K562 (cell line): ENCODE data around the gene TPGS2. TPM values are rescaled to one million over a fixed set of nuclear protein-coding genes. Genes with fewer than 3 reads are reported as not detected.

Source experiments
- ATAC-seq: fragments of 200-7000 bp; cut with Tn5 transposase; 3 replicates; pipeline ENCODE4 v1.9.1; 2020; ENCODE audit warnings: moderate library complexity
- BruUV-seq: library from RNA; stranded (reverse); fragments of 400-500 nt; replicated peaks from 2 replicates; lab custom pipeline; 2021; lab: Mats Ljungman, UMichigan
- CTCF ChIA-PET: fragments of 300-600 bp; formaldehyde crosslinking; extraction: SDS; loops from one replicate; lab custom pipeline; 2021; ENCODE audit warnings: low intra/inter-chr PET ratio; lab: Yijun Ruan, JAX
- POLR2A ChIA-PET: fragments of 300-600, 350-650 bp; sonication (Branson Sonifier 250); formaldehyde crosslinking; extraction: SDS; loops from one replicate; lab custom pipeline; 2021; ENCODE audit warnings: antibody characterized with exemption, inconsistent platforms; lab: Yijun Ruan, JAX
- DNase-seq, 4 experiments: peaks; one replicate each; pipeline versions ENCODE4 v3.0.0 to v3.0.0-alpha.2; 2011 to 2018; ENCODE audit warnings: low spot score in 3 of 4, mixed read lengths in 3 of 4; ENCODE audit errors: extremely low read depth in 1 of 4
- FAIRE-seq: peaks from 2 replicates; lab custom pipeline; 2011; peaks lifted over from hg19 to GRCh38; lab: Jason Lieb, UNC
- H2AFZ ChIP-seq: 2 replicates; pipeline ENCODE4 v1.6.0; 2011; ENCODE audit warnings: low read depth, low read length, control low read depth, inconsistent platforms
- H3K27ac ChIP-seq: fragments of 200-600 bp; 3 replicates; pipeline ENCODE4 v1.8.0; 2011; ENCODE audit warnings: low read depth, mild to moderate bottlenecking, control low read depth, inconsistent platforms, low read length, moderate library complexity, mixed read lengths; ENCODE audit errors: extremely low read depth
- H3K27me3 ChIP-seq, 2 experiments: fragments of 300-600 bp in 1 of 2; 2 replicates in 1 of 2; 3 replicates in 1 of 2; pipeline versions ENCODE4 v1.6.0 to v1.8.0; 2011; ENCODE audit warnings: inconsistent platforms in 2 of 2, low read length in 2 of 2, mild to moderate bottlenecking in 1 of 2, mixed read lengths in 1 of 2, moderate library complexity in 1 of 2; ENCODE audit not compliant: control insufficient read depth in 2 of 2, insufficient read depth in 2 of 2
- H3K36me3 ChIP-seq: fragments of 300-600 bp; 3 replicates; pipeline ENCODE4 v1.8.0; 2011; ENCODE audit warnings: mild to moderate bottlenecking, low read length, inconsistent platforms; ENCODE audit not compliant: control insufficient read depth, insufficient read depth
- H3K4me1 ChIP-seq, 2 experiments: fragments of 200-600 bp in 1 of 2; replicated peaks in 1 of 2; 2 replicates in 1 of 2; 3 replicates in 1 of 2; pipeline versions ENCODE4 v1.5.1 to v1.8.0; 2011; ENCODE audit warnings: inconsistent platforms in 2 of 2, low read length in 2 of 2, mild to moderate bottlenecking in 1 of 2, mixed read lengths in 1 of 2, moderate library complexity in 1 of 2; ENCODE audit not compliant: control insufficient read depth in 2 of 2, insufficient read depth in 2 of 2
- H3K4me2 ChIP-seq: 2 replicates; pipeline ENCODE4 v1.6.1; 2011; ENCODE audit warnings: low read length, control low read depth, inconsistent platforms, mixed read lengths; ENCODE audit not compliant: insufficient read depth
- H3K4me3 ChIP-seq: fragments of 200-600 bp; sonication (generic), shearing (Covaris generic); 2 replicates; pipeline ENCODE4 v1.5.1; 2016; ENCODE audit warnings: control low read depth, inconsistent platforms
- H3K79me2 ChIP-seq: fragments of 200-600 bp; 3 replicates; pipeline ENCODE4 v1.8.0; 2011; ENCODE audit warnings: low read length, inconsistent platforms; ENCODE audit not compliant: control insufficient read depth, insufficient read depth
- H3K9ac ChIP-seq, 2 experiments: 2 replicates each; pipeline versions ENCODE4 v1.6.0 to v1.6.1; 2011; ENCODE audit warnings: low read depth in 2 of 2, low read length in 2 of 2, control low read depth in 1 of 2, inconsistent platforms in 1 of 2, mild to moderate bottlenecking in 1 of 2, mixed read lengths in 1 of 2; ENCODE audit not compliant: insufficient read depth in 1 of 2
- H3K9me1 ChIP-seq: one replicate; pipeline ENCODE4 v1.6.0; 2011; ENCODE audit warnings: inconsistent platforms, mild to moderate bottlenecking, low read length, moderate library complexity; ENCODE audit not compliant: control insufficient read depth, insufficient read depth
- H3K9me3 ChIP-seq: replicated peaks from 2 replicates; pipeline ENCODE4 v1.5.1; 2011; ENCODE audit warnings: low read depth, low read length, inconsistent platforms; ENCODE audit not compliant: control insufficient read depth, insufficient read depth
- H4K20me1 ChIP-seq: replicated peaks from 2 replicates; pipeline ENCODE4 v1.6.1; 2011; ENCODE audit warnings: low read length, inconsistent platforms, mixed read lengths; ENCODE audit not compliant: control insufficient read depth, insufficient read depth
- AFF4 ChIP-seq: sonication (generic); formaldehyde crosslinking; IDR thresholded peaks from 2 replicates; pipeline ENCODE4 v1.8.0; 2023; ENCODE audit warnings: mild to moderate bottlenecking, missing genetic modification reagents
- ARHGAP35 ChIP-seq: fragments of 450-650 bp; IDR thresholded peaks from 2 replicates; pipeline ENCODE4 v1.6.1; 2018; ENCODE audit not compliant: partially characterized antibody
- CREBBP ChIP-seq: IDR thresholded peaks from one replicate; pipeline ENCODE4 v1.6.1; 2012; ENCODE audit warnings: low read depth, mild to moderate bottlenecking, control low read depth, inconsistent platforms, low read length
- E2F3 ChIP-seq: fragments of 250-450 bp; sonication (Bioruptor Pico); IDR thresholded peaks from 2 replicates; pipeline ENCODE4 v1.4.0; 2020; ENCODE audit warnings: mild to moderate bottlenecking
- E2F4 ChIP-seq: sonication (generic); formaldehyde crosslinking; IDR thresholded peaks from 2 replicates; pipeline ENCODE4 v1.8.0; 2022; ENCODE audit warnings: mild to moderate bottlenecking, low read depth, missing genetic modification reagents
- HBP1 ChIP-seq: fragments of 450-650 bp; formaldehyde crosslinking; IDR thresholded peaks from 2 replicates; pipeline ENCODE4 v1.4.0; 2022; ENCODE audit warnings: missing genetic modification characterization
- HEY1 ChIP-seq: fragments of 250-450 bp; sonication (Bioruptor Pico); IDR thresholded peaks from 2 replicates; pipeline ENCODE4 v1.5.0; 2020; ENCODE audit warnings: mild to moderate bottlenecking, moderate library complexity, borderline replicate concordance
- KLF10 ChIP-seq: fragments of 250-450 bp; sonication (Bioruptor Pico); IDR thresholded peaks from 2 replicates; pipeline ENCODE4 v1.6.1; 2021; ENCODE audit warnings: matching md5 sums
- RNF219 ChIP-seq: fragments of 250-450 bp; sonication (Bioruptor Pico); IDR thresholded peaks from 2 replicates; pipeline ENCODE4 v1.5.0; 2022; ENCODE audit warnings: mild to moderate bottlenecking
- SMAD4 ChIP-seq: fragments of 250-450 bp; sonication (Bioruptor Pico); conservative IDR thresholded peaks from 2 replicates; pipeline ENCODE4 v1.8.0; 2021; ENCODE audit warnings: inconsistent platforms, mild to moderate bottlenecking, moderate library complexity
- SMC3 ChIP-seq: conservative IDR thresholded peaks from 2 replicates; pipeline ENCODE4 v1.6.1; 2011; ENCODE audit warnings: low read depth, low read length, improper control_type of control experiment; ENCODE audit not compliant: insufficient read depth
- TRIM28 ChIP-seq: fragments of 450-650 bp; IDR thresholded peaks from 2 replicates; pipeline ENCODE4 v1.6.1; 2017
- ZNF354B ChIP-seq: fragments of 250-450 bp; sonication (Bioruptor Pico); IDR thresholded peaks from 2 replicates; pipeline ENCODE4 v1.4.0; 2020
- WGBS: fragments of 100-300 bp; shearing (Covaris generic); methylation state at CpG from one replicate; pipeline ENCODE4 v1.1.6; 2016; ENCODE audit warnings: low coverage, mixed read lengths; ENCODE audit not compliant: insufficient coverage; ENCODE audit errors: missing lambda C conversion rate; 5-methylcytosine and 5-hydroxymethylcytosine counted together
- in situ Hi-C: fragments of 300-500 bp; cut with MboI; formaldehyde crosslinking; loops from 4 replicates; pipeline ENCODE4 v1.15.0; 2018; ENCODE audit warnings: inconsistent platforms, mixed read lengths
- intact Hi-C: fragments of 100-400 bp; cut with micrococcal nuclease; formaldehyde crosslinking; loops from 2 replicates; pipeline ENCODE4 v1.14.2; 2022
- polyA plus RNA-seq, 8 experiments: library from polyadenylated mRNA; depleted of rRNA in 4 of 8; stranded (reverse) in 5 of 8; unstranded in 3 of 8; fragments of >200 nt; fragmentation: Nextera tagmentation in 2 of 8; fragmentation: Illumina TruSeq in 1 of 8; extraction: Ambion mirVana in 2 of 8; extraction: Trizol in 1 of 8; gene quantifications; 2 replicates each; pipeline versions ENCODE4 v1.2.1 to v1.2.3, GENCODE V29; 2011 to 2014; ENCODE audit warnings: inconsistent platforms in 1 of 8, missing spikeins in 1 of 8
- total RNA-seq, 7 experiments: library from RNA; depleted of rRNA in 6 of 7; stranded (reverse); fragments of >200 nt in 6 of 7; fragmentation: Illumina TruSeq in 2 of 7; extraction: Trizol in 2 of 7; gene quantifications; 2 replicates each; pipeline versions ENCODE4 v1.2.1 to v1.2.3, GENCODE V29; 2011 to 2021; ENCODE audit warnings: low replicate concordance in 1 of 7

The TPGS2 gene
- total and polyA plus RNA-seq, 9 of the 15 experiments (the other 6 are each of a cell fraction or from before 2014, with no cell fraction given): 94.2 to 449 (median 134) TPM

- peak; percentile 56; the same call in 1 of the 2 replicates for TF ChIP-seq SMC3
Observed at GRCh38 chr18:36757081-36757480, 71.7 kb downstream of the TPGS2 start (continued).

- H3K9me3 ChIP-seq: no peaks in the 10 kb centered on the region
- 2% methylated on average over 4 of the region's 4 CpGs for WGBS
- H3K27me3 ChIP-seq: peaks cover 21 to 29% of the 10 kb centered on the region in 2 experiments
- H3K9ac ChIP-seq: no peak overlapping the region
- DNase-seq: no peak
- H3K4me3 ChIP-seq: no peak overlapping the region
- H3K4me1 ChIP-seq: peaks cover 4 to 6% of the 10 kb centered on the region in 2 experiments; a peak in 4 of 5 replicates
- no peaks in the 10 kb centered on the region for H4K20me1 ChIP-seq
- no peaks in the 10 kb centered on the region for H3K36me3 ChIP-seq
- POLR2A ChIA-PET: no interaction called here
- BruUV-seq: no TSS peak
- no peak overlapping the region for H3K27ac ChIP-seq
- FAIRE-seq: no peak
- ATAC-seq: no peak
- in situ Hi-C loops (loop anchor here (10.0 kb wide), 1 partner anchor 661 kb away; no protein-coding TSS in a partner anchor), intact Hi-C loops (loop anchor here (5.0 kb wide), 1 partner anchor 474 kb away; no protein-coding TSS in a partner anchor)
- H2AFZ ChIP-seq: no peak overlapping the region
- no peak overlapping the region for H3K4me2 ChIP-seq
- no peaks in the 10 kb centered on the region for H3K9me1 ChIP-seq
- CTCF ChIA-PET: interaction anchor here (0.9 to 1.9 kb wide), 3 partner anchors 68 to 1000 kb away, joined by 5 to 11 read pairs (median 7); no protein-coding TSS in a partner anchor
- no peaks in the 10 kb centered on the region for H3K79me2 ChIP-seq
- TF ChIP-seq SMAD4: no peak
- TF ChIP-seq KLF10 (CRISPR knock-in tag): no peak
- no peak for TF ChIP-seq ZNF354B (CRISPR knock-in tag)
- no peak for TF ChIP-seq AFF4 (CRISPR knock-in tag)
- TF ChIP-seq HEY1 (CRISPR knock-in tag): no peak
- TF ChIP-seq E2F3 (CRISPR knock-in tag): no peak
- TF ChIP-seq TRIM28: no peak
- no peak for TF ChIP-seq CREBBP
- TF ChIP-seq RNF219 (CRISPR knock-in tag): no peak
- no peak for TF ChIP-seq E2F4 (CRISPR knock-in tag)
- TF ChIP-seq HBP1 (CRISPR knock-in tag): no peak
- TF ChIP-seq ARHGAP35: no peak
Observed at GRCh38 chr18:36756242-36756641, 72.6 kb downstream of the TPGS2 start.
